Heart left ventricle (tissue), 13 donors: ENCODE results near the gene CFAP119.

Source experiments
- POLR2A ChIP-seq, 2 donors: fragments of 450-650 bp; IDR thresholded peaks; one replicate each; pipeline ENCODE4 v1.6.1; 2017; ENCODE audit warnings: antibody characterized with exemption in 2 of 2, mild to moderate bottlenecking in 2 of 2, moderate library complexity in 2 of 2
- TF ChIP-seq, protein P1 (sequence below), 12 donors: fragments of 200-600 bp; sonication (generic) in 4 of 12; IDR thresholded peaks; one replicate each; pipeline versions ENCODE4 v1.5.0 to v1.8.0; 2018 to 2022; ENCODE audit warnings: antibody characterized with exemption in 12 of 12, mild to moderate bottlenecking in 5 of 12
- donor health status: ischemic (EF 13 %, LVEDD 7.1; RV severe dilation, severe dysfunction).
- donor health status: DM: no; HTN: yes; CAD: no.
- donor health status: DM: no; HTN: no; CAD: no.
- donor health status: ischemic (EF 25% LVEDD 6.9; RV normal size, moderate dysfunction).
- donor health status: ischemic (EF 25% LVEDD 5.7; RV mildly dilated, moderate dysfunction).
- donor health status: ischemic (EF 35%, LVEDD 5.7; RV mildly dilated, moderate dysfunction).
- donor health status: nonischemic (EF 11% LVEDD 7.7; RV severe dilation, severe dysfunction).
- donor health status: DM: yes; HTN: yes; CAD: no.
- donor health status: PGD.
- donor health status: ischemic (EF 29% LVEDD 5.4; RV normal size, mild dysfunction).
- donor health status: nonischemic (EF 23%, LVEDD 6.1; RV moderate dilation, normal function).

DNA sequence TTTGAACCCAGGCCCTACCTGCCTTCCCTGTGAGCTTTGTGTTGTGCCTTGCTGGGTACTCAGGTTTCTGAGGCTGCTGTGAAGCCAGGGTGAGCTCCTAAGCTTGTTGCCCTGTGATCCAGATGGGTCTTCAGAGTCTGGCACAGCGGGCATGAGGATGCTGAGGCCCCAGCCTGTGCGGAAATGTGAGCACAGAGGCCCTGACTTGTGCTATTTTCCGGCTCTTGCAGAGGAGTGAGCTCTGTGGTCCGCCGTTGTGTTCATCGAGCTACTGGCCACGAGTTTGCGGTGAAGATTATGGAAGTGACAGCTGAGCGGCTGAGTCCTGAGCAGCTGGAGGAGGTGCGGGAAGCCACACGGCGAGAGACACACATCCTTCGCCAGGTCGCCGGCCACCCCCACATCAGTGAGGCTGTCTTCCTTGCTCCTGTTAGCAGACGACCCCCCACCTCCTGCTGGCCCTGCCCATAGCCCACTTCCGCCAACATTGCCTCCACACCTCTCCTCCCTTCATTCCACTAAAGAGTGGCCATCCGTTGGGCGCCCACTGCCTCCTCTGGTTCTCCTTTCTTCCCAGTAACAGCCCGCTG, 10.9 kb downstream of the CFAP119 start:
- TF ChIP-seq, protein P1, sequence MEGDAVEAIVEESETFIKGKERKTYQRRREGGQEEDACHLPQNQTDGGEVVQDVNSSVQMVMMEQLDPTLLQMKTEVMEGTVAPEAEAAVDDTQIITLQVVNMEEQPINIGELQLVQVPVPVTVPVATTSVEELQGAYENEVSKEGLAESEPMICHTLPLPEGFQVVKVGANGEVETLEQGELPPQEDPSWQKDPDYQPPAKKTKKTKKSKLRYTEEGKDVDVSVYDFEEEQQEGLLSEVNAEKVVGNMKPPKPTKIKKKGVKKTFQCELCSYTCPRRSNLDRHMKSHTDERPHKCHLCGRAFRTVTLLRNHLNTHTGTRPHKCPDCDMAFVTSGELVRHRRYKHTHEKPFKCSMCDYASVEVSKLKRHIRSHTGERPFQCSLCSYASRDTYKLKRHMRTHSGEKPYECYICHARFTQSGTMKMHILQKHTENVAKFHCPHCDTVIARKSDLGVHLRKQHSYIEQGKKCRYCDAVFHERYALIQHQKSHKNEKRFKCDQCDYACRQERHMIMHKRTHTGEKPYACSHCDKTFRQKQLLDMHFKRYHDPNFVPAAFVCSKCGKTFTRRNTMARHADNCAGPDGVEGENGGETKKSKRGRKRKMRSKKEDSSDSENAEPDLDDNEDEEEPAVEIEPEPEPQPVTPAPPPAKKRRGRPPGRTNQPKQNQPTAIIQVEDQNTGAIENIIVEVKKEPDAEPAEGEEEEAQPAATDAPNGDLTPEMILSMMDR (IDR thresholded peaks at IDR 0.05) = no peak
- TF ChIP-seq POLR2A (IDR thresholded peaks at IDR 0.05) = no peak
